ENCODE results near the gene BRD1. TPM values are rescaled to one million over a fixed set of nuclear protein-coding genes. Genes with fewer than 3 reads are reported as not detected.

BRD1 gene
- total and polyA plus RNA-seq, 9 of the 15 experiments (the other 6 are each of a cell fraction or from before 2014, with no cell fraction given), result 0.42 to 17.6 (median 5.5) TPM

- TF ChIP-seq ETS1 (conservative IDR thresholded peaks at IDR 0.05; ENCODE audit: control insufficient read depth, low read depth, low read length) (no peak), TFE3 (CRISPR knock-in tag; IDR thresholded peaks at IDR 0.05) (no peak), ZNF23 (CRISPR knock-in tag; IDR thresholded peaks at IDR 0.05) (no peak)
Measured at GRCh38 chr22:49723478-49724029, 104.1 kb downstream of the BRD1 start (continued).

Small RNAs within 50 kb of the gene (small RNA-seq; reads per million reads assigned to genes)
- not detected for gene AL117328.1
- gene RF00017, result not detected

Other genes with a start within 250 kb of the BRD1 start
- gene ZBED4, start 26.0 kb upstream of the BRD1 start, total RNA-seq (2014; rRNA removed), result 8.1 and 11.0 TPM in 2 replicates
- 6.3 and 6.9 TPM in 2 replicates for gene ZBED4, start 26.0 kb upstream of the BRD1 start, total RNA-seq (2014; rRNA removed; fragmentation: Illumina TruSeq; extraction: Trizol)
- 7.3 and 7.4 TPM in 2 replicates for gene ZBED4, start 26.0 kb upstream of the BRD1 start, total RNA-seq (2015; rRNA removed; fragmentation: Illumina TruSeq; extraction: Trizol)
- gene ZBED4, start 26.0 kb upstream of the BRD1 start, total RNA-seq (2021), result 16.0 and 16.8 TPM in 2 replicates
- 3.8 and 4.5 TPM in 2 replicates for gene ZBED4, start 26.0 kb upstream of the BRD1 start, polyA plus RNA-seq (2011; rRNA removed)
- 12.2 and 13.2 TPM in 2 replicates for gene ZBED4, start 26.0 kb upstream of the BRD1 start, polyA plus RNA-seq (2014; fragmentation: Illumina TruSeq; extraction: Trizol)
- 1 to 10 TPM; 1.5 to 1.6 TPM for gene ZBED4, start 26.0 kb upstream of the BRD1 start, polyA plus RNA-seq (2014; fragmentation: Nextera tagmentation; extraction: Ambion mirVana)
- gene ZBED4, start 26.0 kb upstream of the BRD1 start, polyA plus RNA-seq (2014; rRNA removed), result 7.6 and 7.8 TPM in 2 replicates
- 3.4 and 5.8 TPM in 2 replicates for gene ALG12, start 90.6 kb upstream of the BRD1 start, total RNA-seq (2014; rRNA removed)
- gene ALG12, start 90.6 kb upstream of the BRD1 start, total RNA-seq (2014; rRNA removed; fragmentation: Illumina TruSeq; extraction: Trizol), result 0.83 and 2.0 TPM in 2 replicates
- 3.7 and 3.8 TPM in 2 replicates for gene ALG12, start 90.6 kb upstream of the BRD1 start, total RNA-seq (2015; rRNA removed; fragmentation: Illumina TruSeq; extraction: Trizol)
- gene ALG12, start 90.6 kb upstream of the BRD1 start, total RNA-seq (2021), result 8.5 and 11.0 TPM in 2 replicates
- 2.6 and 3.9 TPM in 2 replicates for gene ALG12, start 90.6 kb upstream of the BRD1 start, polyA plus RNA-seq (2011; rRNA removed)
- 4.0 and 7.3 TPM in 2 replicates for gene ALG12, start 90.6 kb upstream of the BRD1 start, polyA plus RNA-seq (2014; fragmentation: Illumina TruSeq; extraction: Trizol)
- under 1 TPM; 0.20 to 0.62 TPM for gene ALG12, start 90.6 kb upstream of the BRD1 start, polyA plus RNA-seq (2014; fragmentation: Nextera tagmentation; extraction: Ambion mirVana)
- 4.9 and 5.8 TPM in 2 replicates for gene ALG12, start 90.6 kb upstream of the BRD1 start, polyA plus RNA-seq (2014; rRNA removed)
- gene CRELD2, start 90.8 kb upstream of the BRD1 start, total RNA-seq (2014; rRNA removed), result 25.3 and 33.2 TPM in 2 replicates
- gene CRELD2, start 90.8 kb upstream of the BRD1 start, total RNA-seq (2014; rRNA removed; fragmentation: Illumina TruSeq; extraction: Trizol), result 4.9 and 6.3 TPM in 2 replicates
- gene CRELD2, start 90.8 kb upstream of the BRD1 start, total RNA-seq (2015; rRNA removed; fragmentation: Illumina TruSeq; extraction: Trizol), result 10.1 and 10.7 TPM in 2 replicates
- gene CRELD2, start 90.8 kb upstream of the BRD1 start, total RNA-seq (2021), result 19.5 and 19.8 TPM in 2 replicates
- gene CRELD2, start 90.8 kb upstream of the BRD1 start, polyA plus RNA-seq (2011; rRNA removed), result 8.8 and 12.4 TPM in 2 replicates
- 6.3 and 9.3 TPM in 2 replicates for gene CRELD2, start 90.8 kb upstream of the BRD1 start, polyA plus RNA-seq (2014; fragmentation: Illumina TruSeq; extraction: Trizol)
- gene CRELD2, start 90.8 kb upstream of the BRD1 start, polyA plus RNA-seq (2014; fragmentation: Nextera tagmentation; extraction: Ambion mirVana), result 1 to 10 TPM in 1 of 2 experiments, under 1 TPM in 1; 0.96 to 1.5 TPM
- 19.9 and 22.4 TPM in 2 replicates for gene CRELD2, start 90.8 kb upstream of the BRD1 start, polyA plus RNA-seq (2014; rRNA removed)
- gene PIM3, start 132.9 kb upstream of the BRD1 start, total RNA-seq (2014; rRNA removed), result 37.0 and 41.1 TPM in 2 replicates
- 4.2 and 4.3 TPM in 2 replicates for gene PIM3, start 132.9 kb upstream of the BRD1 start, total RNA-seq (2014; rRNA removed; fragmentation: Illumina TruSeq; extraction: Trizol)
- gene PIM3, start 132.9 kb upstream of the BRD1 start, total RNA-seq (2015; rRNA removed; fragmentation: Illumina TruSeq; extraction: Trizol), result 11.9 and 13.8 TPM in 2 replicates
- 40.5 and 41.3 TPM in 2 replicates for gene PIM3, start 132.9 kb upstream of the BRD1 start, total RNA-seq (2021)
- 5.3 and 8.0 TPM in 2 replicates for gene PIM3, start 132.9 kb upstream of the BRD1 start, polyA plus RNA-seq (2011; rRNA removed)
- 4.4 and 11.4 TPM in 2 replicates for gene PIM3, start 132.9 kb upstream of the BRD1 start, polyA plus RNA-seq (2014; fragmentation: Illumina TruSeq; extraction: Trizol)
- under 1 TPM; 0.24 to 0.57 TPM for gene PIM3, start 132.9 kb upstream of the BRD1 start, polyA plus RNA-seq (2014; fragmentation: Nextera tagmentation; extraction: Ambion mirVana)
- 34.1 and 35.4 TPM in 2 replicates for gene PIM3, start 132.9 kb upstream of the BRD1 start, polyA plus RNA-seq (2014; rRNA removed)
- gene IL17REL, start 184.9 kb upstream of the BRD1 start, total RNA-seq (2014; rRNA removed), result 0.05 and 0.29 TPM in 2 replicates
- gene IL17REL, start 184.9 kb upstream of the BRD1 start, total RNA-seq (2014; rRNA removed; fragmentation: Illumina TruSeq; extraction: Trizol), result not detected in 2 replicates
- 0.11 and 0.15 TPM in 2 replicates for gene IL17REL, start 184.9 kb upstream of the BRD1 start, total RNA-seq (2015; rRNA removed; fragmentation: Illumina TruSeq; extraction: Trizol)
- gene IL17REL, start 184.9 kb upstream of the BRD1 start, total RNA-seq (2021), result 0.22 and 0.42 TPM in 2 replicates
- gene IL17REL, start 184.9 kb upstream of the BRD1 start, polyA plus RNA-seq (2011; rRNA removed), result 0.05 and 0.06 TPM in 2 replicates
- 0.08 TPM in 1 of 2 replicates, not detected in the other for gene IL17REL, start 184.9 kb upstream of the BRD1 start, polyA plus RNA-seq (2014; fragmentation: Illumina TruSeq; extraction: Trizol)
- not detected for gene IL17REL, start 184.9 kb upstream of the BRD1 start, polyA plus RNA-seq (2014; fragmentation: Nextera tagmentation; extraction: Ambion mirVana)
- 0.08 and 0.11 TPM in 2 replicates for gene IL17REL, start 184.9 kb upstream of the BRD1 start, polyA plus RNA-seq (2014; rRNA removed)
- not detected in 2 replicates for gene TTLL8, start 230.4 kb upstream of the BRD1 start, total RNA-seq (2014; rRNA removed)
- not detected in 2 replicates for gene TTLL8, start 230.4 kb upstream of the BRD1 start, total RNA-seq (2014; rRNA removed; fragmentation: Illumina TruSeq; extraction: Trizol)
- not detected in 2 replicates for gene TTLL8, start 230.4 kb upstream of the BRD1 start, total RNA-seq (2015; rRNA removed; fragmentation: Illumina TruSeq; extraction: Trizol)
- gene TTLL8, start 230.4 kb upstream of the BRD1 start, total RNA-seq (2021), result not detected in 2 replicates
- not detected in 2 replicates for gene TTLL8, start 230.4 kb upstream of the BRD1 start, polyA plus RNA-seq (2011; rRNA removed)
- gene TTLL8, start 230.4 kb upstream of the BRD1 start, polyA plus RNA-seq (2014; fragmentation: Illumina TruSeq; extraction: Trizol), result not detected in 2 replicates
- not detected for gene TTLL8, start 230.4 kb upstream of the BRD1 start, polyA plus RNA-seq (2014; fragmentation: Nextera tagmentation; extraction: Ambion mirVana)
- not detected in 2 replicates for gene TTLL8, start 230.4 kb upstream of the BRD1 start, polyA plus RNA-seq (2014; rRNA removed)

Data from K562 (cell line).